SK-N-SH treated with all-trans-retinoic acid at 6 μM for 48 hours (cell line): ENCODE measurements around the gene KRT15.

Experiments used
- ATAC-seq: fragments of 200-7000 bp; cut with Tn5 transposase; 3 replicates; pipeline ENCODE4 v1.9.1; 2020; ENCODE audit warnings: mild to moderate bottlenecking, moderate library complexity
- ARNTL ChIP-seq: fragments of 450-650 bp; formaldehyde crosslinking; IDR thresholded peaks from 2 replicates; pipeline ENCODE4 v1.5.0; 2020; ENCODE audit warnings: low read depth, mild to moderate bottlenecking, moderate library complexity, borderline replicate concordance
- GLIS3 ChIP-seq: fragments of 250-450 bp; sonication (Bioruptor Pico); IDR thresholded peaks from 2 replicates; pipeline ENCODE4 v1.5.0; 2020; ENCODE audit warnings: mild to moderate bottlenecking, moderate library complexity
- OSR1 ChIP-seq: fragments of 250-450 bp; sonication (Bioruptor Pico); IDR thresholded peaks from 2 replicates; pipeline ENCODE4 v1.8.0; 2022; ENCODE audit warnings: moderate library complexity, mild to moderate bottlenecking, inconsistent platforms
- PPARA ChIP-seq: fragments of 250-450 bp; sonication (Bioruptor Pico); IDR thresholded peaks from 2 replicates; pipeline ENCODE4 v1.5.0; 2020; ENCODE audit warnings: mild to moderate bottlenecking, borderline replicate concordance
- RARB ChIP-seq: fragments of 250-450 bp; sonication (Bioruptor Pico); IDR thresholded peaks from 2 replicates; pipeline ENCODE4 v1.8.0; 2021; ENCODE audit warnings: mild to moderate bottlenecking, moderate library complexity
- SNAI2 ChIP-seq: fragments of 250-450 bp; sonication (Bioruptor Pico); IDR thresholded peaks from 2 replicates; pipeline ENCODE4 v1.5.0; 2020; ENCODE audit warnings: mild to moderate bottlenecking, moderate library complexity
- TCF4 ChIP-seq: fragments of 250-450 bp; sonication (Bioruptor Pico); IDR thresholded peaks from 2 replicates; pipeline ENCODE4 v1.8.0; 2021; ENCODE audit warnings: mild to moderate bottlenecking, moderate library complexity, borderline replicate concordance
- TOX ChIP-seq: fragments of 250-450 bp; sonication (Bioruptor Pico); IDR thresholded peaks from 2 replicates; pipeline ENCODE4 v1.8.0; 2021; ENCODE audit warnings: mild to moderate bottlenecking, moderate library complexity, borderline replicate concordance
- ZC3H10 ChIP-seq: fragments of 250-450 bp; sonication (Bioruptor Pico); IDR thresholded peaks from 2 replicates; pipeline ENCODE4 v1.5.1; 2021; ENCODE audit warnings: mild to moderate bottlenecking, moderate library complexity
- ZFP3 ChIP-seq: fragments of 250-450 bp; sonication (Bioruptor Pico); IDR thresholded peaks from 2 replicates; pipeline ENCODE4 v1.5.0; 2020; ENCODE audit warnings: mild to moderate bottlenecking, moderate library complexity
- ZFP30 ChIP-seq: fragments of 450-650 bp; formaldehyde crosslinking; IDR thresholded peaks from 2 replicates; pipeline ENCODE4 v1.5.0; 2022; ENCODE audit warnings: mild to moderate bottlenecking, moderate library complexity
- ZNF565 ChIP-seq: fragments of 450-650 bp; formaldehyde crosslinking; conservative IDR thresholded peaks from 2 replicates; pipeline ENCODE4 v1.5.0; 2020; ENCODE audit warnings: low read depth, mild to moderate bottlenecking, moderate library complexity
- ZNF70 ChIP-seq: fragments of 450-650 bp; formaldehyde crosslinking; IDR thresholded peaks from 2 replicates; pipeline ENCODE4 v1.5.0; 2020; ENCODE audit warnings: mild to moderate bottlenecking, moderate library complexity
- ZNF8 ChIP-seq: fragments of 450-650 bp; formaldehyde crosslinking; IDR thresholded peaks from 2 replicates; pipeline ENCODE4 v1.5.0; 2020; ENCODE audit warnings: mild to moderate bottlenecking, moderate library complexity
- TF ChIP-seq, protein P1 (sequence below): fragments of 250-450 bp; sonication (Bioruptor Pico); IDR thresholded peaks from 2 replicates; pipeline ENCODE4 v1.5.0; 2020; ENCODE audit warnings: mild to moderate bottlenecking, moderate library complexity
- TF ChIP-seq, protein P2 (sequence below): fragments of 250-450 bp; sonication (Bioruptor Pico); IDR thresholded peaks from 2 replicates; pipeline ENCODE4 v1.8.0; 2021; ENCODE audit warnings: low read depth, mild to moderate bottlenecking, moderate library complexity, borderline replicate concordance
- TF ChIP-seq, protein P3 (sequence below): fragments of 250-450 bp; sonication (Bioruptor Pico); IDR thresholded peaks from 2 replicates; pipeline ENCODE4 v1.8.0; 2020; ENCODE audit warnings: mild to moderate bottlenecking, moderate library complexity, borderline replicate concordance
- TF ChIP-seq, protein P4 (sequence below): fragments of 250-450 bp; sonication (Bioruptor Pico); IDR thresholded peaks from 2 replicates; pipeline ENCODE4 v1.5.1; 2020; ENCODE audit warnings: low read depth, mild to moderate bottlenecking, moderate library complexity

KRT15 gene

DNA sequence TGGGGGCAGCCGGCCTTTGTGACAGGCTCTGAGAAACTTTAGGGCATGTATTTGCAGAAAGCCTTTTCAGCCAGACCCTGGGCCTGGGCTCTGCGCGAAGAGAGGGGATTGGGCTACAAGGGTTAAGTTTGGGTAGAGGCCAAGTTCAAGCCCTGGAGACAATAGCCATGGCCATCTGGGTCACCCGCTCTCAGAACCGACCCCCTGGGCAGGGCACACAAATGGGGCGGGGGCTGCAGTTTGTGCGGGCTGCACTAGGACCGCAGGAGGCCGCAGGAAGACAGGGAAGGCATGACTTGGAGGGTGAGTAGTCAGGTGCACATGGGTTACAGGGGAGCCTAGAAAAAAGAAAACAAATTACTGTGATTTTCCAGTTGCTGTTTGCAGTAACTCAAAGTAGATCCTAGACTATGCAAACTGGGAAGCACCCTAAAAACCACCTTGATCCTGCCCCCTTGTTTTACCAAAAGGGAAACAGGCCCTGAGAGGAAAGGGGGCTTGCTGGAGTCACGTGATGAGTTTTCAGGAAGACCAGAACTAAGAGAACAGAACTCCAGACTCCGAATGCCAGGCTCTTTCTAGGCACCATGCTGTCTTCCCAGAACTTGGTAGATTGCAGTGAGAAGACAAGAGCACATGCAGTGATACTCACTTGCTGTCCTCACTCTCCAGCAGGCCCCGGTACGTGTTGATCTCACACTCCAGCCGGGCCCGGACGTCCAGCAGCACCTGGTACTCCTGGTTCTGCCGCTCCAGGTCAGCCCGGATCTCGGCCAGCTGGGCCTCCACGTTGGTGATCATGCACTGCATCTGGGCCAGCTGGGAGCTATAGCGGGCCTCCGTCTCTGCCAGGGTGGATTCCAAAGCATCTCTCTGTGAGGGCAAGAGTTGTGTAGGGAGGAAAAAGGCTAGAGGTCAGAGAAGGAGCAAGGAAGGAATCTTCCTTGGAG lies 41.5 kb downstream of the KRT15 start (continued):
- TF ChIP-seq, protein P1, sequence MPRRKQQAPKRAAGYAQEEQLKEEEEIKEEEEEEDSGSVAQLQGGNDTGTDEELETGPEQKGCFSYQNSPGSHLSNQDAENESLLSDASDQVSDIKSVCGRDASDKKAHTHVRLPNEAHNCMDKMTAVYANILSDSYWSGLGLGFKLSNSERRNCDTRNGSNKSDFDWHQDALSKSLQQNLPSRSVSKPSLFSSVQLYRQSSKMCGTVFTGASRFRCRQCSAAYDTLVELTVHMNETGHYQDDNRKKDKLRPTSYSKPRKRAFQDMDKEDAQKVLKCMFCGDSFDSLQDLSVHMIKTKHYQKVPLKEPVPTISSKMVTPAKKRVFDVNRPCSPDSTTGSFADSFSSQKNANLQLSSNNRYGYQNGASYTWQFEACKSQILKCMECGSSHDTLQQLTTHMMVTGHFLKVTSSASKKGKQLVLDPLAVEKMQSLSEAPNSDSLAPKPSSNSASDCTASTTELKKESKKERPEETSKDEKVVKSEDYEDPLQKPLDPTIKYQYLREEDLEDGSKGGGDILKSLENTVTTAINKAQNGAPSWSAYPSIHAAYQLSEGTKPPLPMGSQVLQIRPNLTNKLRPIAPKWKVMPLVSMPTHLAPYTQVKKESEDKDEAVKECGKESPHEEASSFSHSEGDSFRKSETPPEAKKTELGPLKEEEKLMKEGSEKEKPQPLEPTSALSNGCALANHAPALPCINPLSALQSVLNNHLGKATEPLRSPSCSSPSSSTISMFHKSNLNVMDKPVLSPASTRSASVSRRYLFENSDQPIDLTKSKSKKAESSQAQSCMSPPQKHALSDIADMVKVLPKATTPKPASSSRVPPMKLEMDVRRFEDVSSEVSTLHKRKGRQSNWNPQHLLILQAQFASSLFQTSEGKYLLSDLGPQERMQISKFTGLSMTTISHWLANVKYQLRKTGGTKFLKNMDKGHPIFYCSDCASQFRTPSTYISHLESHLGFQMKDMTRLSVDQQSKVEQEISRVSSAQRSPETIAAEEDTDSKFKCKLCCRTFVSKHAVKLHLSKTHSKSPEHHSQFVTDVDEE (CRISPR knock-in tag): no peak
- no peak for TF ChIP-seq PPARA (CRISPR knock-in tag)
- no peak for TF ChIP-seq ARNTL (CRISPR knock-in tag)
- TF ChIP-seq ZNF70 (CRISPR knock-in tag): no peak
- no peak for TF ChIP-seq GLIS3 (CRISPR knock-in tag)

DNA sequence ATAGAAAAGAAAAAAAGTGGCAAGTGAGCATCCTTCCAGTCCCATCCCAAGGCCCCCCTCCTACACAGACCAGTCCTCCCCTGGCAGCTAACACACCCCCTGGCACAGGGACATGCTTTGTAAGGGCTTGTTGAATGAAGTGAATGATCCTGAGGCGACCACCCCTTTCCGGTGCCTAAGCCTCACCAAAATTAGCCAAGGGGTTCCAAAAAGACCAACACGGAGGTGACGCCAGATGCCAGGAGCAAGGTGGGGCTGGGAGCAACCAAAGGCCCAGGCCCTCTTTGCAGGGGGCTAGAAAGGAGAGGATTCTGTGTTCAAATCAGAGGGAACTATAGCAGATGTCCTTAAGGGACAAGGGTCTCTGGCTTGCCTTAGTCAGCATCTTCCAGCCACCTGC lies 43.3 kb downstream of the KRT15 start:
- no peak for ATAC-seq
- TF ChIP-seq OSR1 (CRISPR knock-in tag): no peak
- TF ChIP-seq, protein P2, sequence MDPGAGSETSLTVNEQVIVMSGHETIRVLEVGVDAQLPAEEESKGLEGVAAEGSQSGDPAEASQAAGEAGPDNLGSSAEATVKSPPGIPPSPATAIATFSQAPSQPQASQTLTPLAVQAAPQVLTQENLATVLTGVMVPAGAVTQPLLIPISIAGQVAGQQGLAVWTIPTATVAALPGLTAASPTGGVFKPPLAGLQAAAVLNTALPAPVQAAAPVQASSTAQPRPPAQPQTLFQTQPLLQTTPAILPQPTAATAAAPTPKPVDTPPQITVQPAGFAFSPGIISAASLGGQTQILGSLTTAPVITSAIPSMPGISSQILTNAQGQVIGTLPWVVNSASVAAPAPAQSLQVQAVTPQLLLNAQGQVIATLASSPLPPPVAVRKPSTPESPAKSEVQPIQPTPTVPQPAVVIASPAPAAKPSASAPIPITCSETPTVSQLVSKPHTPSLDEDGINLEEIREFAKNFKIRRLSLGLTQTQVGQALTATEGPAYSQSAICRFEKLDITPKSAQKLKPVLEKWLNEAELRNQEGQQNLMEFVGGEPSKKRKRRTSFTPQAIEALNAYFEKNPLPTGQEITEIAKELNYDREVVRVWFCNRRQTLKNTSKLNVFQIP (CRISPR knock-in tag): no peak
- TF ChIP-seq TCF4 (CRISPR knock-in tag): no peak
- no peak for TF ChIP-seq GLIS3 (CRISPR knock-in tag)
- TF ChIP-seq, protein P3, sequence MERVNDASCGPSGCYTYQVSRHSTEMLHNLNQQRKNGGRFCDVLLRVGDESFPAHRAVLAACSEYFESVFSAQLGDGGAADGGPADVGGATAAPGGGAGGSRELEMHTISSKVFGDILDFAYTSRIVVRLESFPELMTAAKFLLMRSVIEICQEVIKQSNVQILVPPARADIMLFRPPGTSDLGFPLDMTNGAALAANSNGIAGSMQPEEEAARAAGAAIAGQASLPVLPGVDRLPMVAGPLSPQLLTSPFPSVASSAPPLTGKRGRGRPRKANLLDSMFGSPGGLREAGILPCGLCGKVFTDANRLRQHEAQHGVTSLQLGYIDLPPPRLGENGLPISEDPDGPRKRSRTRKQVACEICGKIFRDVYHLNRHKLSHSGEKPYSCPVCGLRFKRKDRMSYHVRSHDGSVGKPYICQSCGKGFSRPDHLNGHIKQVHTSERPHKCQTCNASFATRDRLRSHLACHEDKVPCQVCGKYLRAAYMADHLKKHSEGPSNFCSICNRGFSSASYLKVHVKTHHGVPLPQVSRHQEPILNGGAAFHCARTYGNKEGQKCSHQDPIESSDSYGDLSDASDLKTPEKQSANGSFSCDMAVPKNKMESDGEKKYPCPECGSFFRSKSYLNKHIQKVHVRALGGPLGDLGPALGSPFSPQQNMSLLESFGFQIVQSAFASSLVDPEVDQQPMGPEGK (CRISPR knock-in tag): no peak
- no peak for TF ChIP-seq PPARA (CRISPR knock-in tag)
- no peak for TF ChIP-seq ZFP30 (CRISPR knock-in tag)
- TF ChIP-seq, protein P1 (CRISPR knock-in tag): no peak
- TF ChIP-seq, protein P4, sequence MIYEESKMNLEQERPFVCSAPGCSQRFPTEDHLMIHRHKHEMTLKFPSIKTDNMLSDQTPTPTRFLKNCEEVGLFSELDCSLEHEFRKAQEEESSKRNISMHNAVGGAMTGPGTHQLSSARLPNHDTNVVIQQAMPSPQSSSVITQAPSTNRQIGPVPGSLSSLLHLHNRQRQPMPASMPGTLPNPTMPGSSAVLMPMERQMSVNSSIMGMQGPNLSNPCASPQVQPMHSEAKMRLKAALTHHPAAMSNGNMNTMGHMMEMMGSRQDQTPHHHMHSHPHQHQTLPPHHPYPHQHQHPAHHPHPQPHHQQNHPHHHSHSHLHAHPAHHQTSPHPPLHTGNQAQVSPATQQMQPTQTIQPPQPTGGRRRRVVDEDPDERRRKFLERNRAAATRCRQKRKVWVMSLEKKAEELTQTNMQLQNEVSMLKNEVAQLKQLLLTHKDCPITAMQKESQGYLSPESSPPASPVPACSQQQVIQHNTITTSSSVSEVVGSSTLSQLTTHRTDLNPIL: no peak
- TF ChIP-seq SNAI2 (CRISPR knock-in tag): no peak
- no peak for TF ChIP-seq RARB
- TF ChIP-seq ZNF70 (CRISPR knock-in tag): no peak
- no peak for TF ChIP-seq ZC3H10 (CRISPR knock-in tag)
- no peak for TF ChIP-seq ZFP3 (CRISPR knock-in tag)
- TF ChIP-seq ARNTL (CRISPR knock-in tag): no peak
- TF ChIP-seq ZNF8 (CRISPR knock-in tag): no peak
- no peak for TF ChIP-seq ZNF565 (CRISPR knock-in tag)
- TF ChIP-seq TOX (CRISPR knock-in tag): no peak
- TF ChIP-seq, all 23 proteins: peak for 0
